Measurements from ENCODE around the gene SPARC.

DNA sequence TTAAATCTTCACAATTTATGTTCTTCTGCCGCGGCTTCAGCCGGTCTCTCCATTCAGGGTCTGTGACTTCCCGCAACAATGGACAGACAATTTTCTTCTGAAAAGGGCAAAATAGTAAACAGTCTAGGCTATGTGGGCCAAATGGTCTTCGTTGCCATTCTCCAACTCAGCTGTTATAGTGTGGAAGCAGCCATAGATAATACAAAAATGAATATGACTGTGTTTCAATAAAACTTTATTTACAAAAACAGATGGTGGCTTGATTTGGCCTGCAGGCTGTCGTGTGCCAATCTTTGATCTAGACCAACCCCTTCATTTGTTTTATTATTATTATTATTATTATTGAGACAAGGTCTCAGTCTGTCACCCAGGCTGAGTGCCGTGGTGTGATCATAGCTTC, 43.7 kb upstream of the SPARC start:
- TF ChIP-seq CTCF (IDR thresholded peaks at IDR 0.05) (no peak), POLR2A (IDR thresholded peaks at IDR 0.05) (no peak), EP300 (IDR thresholded peaks at IDR 0.05) (no peak)
